ENCODE data around the gene C2CD3.

GRCh38 chr11:73975479-73975757 is 195.4 kb downstream of the C2CD3 start:
- TF ChIP-seq CTCF (IDR thresholded peaks at IDR 0.05) (no peak), POLR2A (IDR thresholded peaks at IDR 0.05) (no peak)
